Muscle layer of colon (tissue), 2 donors: ENCODE data around the gene IMPA2.

Experiments used
- H3K27ac ChIP-seq: one replicate; pipeline ENCODE4 v1.7.0; 2013; ENCODE audit warnings: low read depth, mild to moderate bottlenecking, low read length, moderate library complexity
- H3K27me3 ChIP-seq, 2 donors: one replicate each; pipeline ENCODE4 v1.7.0; 2013; ENCODE audit warnings: low read length in 2 of 2, mild to moderate bottlenecking in 2 of 2; ENCODE audit not compliant: insufficient read depth in 2 of 2, control insufficient read depth in 1 of 2
- H3K36me3 ChIP-seq: one replicate; pipeline ENCODE4 v1.7.0; 2013; ENCODE audit warnings: mild to moderate bottlenecking, low read length; ENCODE audit not compliant: insufficient read depth
- H3K4me1 ChIP-seq: one replicate; pipeline ENCODE4 v1.7.0; 2013; ENCODE audit warnings: mild to moderate bottlenecking, low read length; ENCODE audit not compliant: insufficient read depth
- H3K4me3 ChIP-seq, 2 donors: one replicate each; pipeline ENCODE4 v1.7.0; 2013; ENCODE audit warnings: low read length in 2 of 2, low read depth in 1 of 2, mild to moderate bottlenecking in 1 of 2, moderate library complexity in 1 of 2
- H3K9ac ChIP-seq: one replicate; pipeline ENCODE4 v1.7.0; 2013; ENCODE audit warnings: low read length
- H3K9me3 ChIP-seq: one replicate; pipeline ENCODE4 v1.7.0; 2013; ENCODE audit warnings: mild to moderate bottlenecking, low read length
- donor health status: abdominal sarcoma.
- donor health status: Adenocarcinoma of cecum.

The IMPA2 gene

DNA sequence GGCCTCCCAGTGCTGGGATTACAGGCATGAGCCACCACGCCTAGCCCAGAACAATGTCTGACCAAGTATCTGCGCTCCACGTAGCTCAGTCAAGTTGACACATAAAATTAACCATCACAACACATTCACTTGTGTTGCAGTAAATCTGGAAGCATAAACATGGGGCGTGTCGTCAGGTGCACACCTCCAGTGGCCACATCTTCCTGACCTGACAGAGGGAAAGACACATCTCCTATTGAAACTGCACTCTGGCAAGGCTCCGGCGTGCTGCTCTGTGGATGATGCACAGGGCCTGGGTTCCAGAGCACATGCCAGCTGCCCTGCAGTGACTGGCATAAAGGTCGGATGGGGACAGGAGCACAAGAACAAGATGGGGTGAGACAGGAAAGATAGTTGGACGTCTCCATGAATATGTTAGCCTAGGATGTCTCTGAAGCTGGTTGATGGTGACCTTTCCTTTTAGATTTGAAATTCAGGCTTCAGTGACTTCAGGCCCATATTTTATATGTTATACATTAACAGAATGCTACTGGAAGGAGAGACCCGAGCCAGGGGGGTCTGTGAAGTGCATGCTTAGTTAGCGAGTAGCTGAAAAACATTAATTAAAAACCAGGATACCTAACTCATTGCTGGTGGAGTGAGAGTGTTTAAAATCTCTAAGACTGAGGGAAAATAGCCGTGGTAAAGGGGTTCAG lies 10.9 kb downstream of the IMPA2 start:
- Histone ChIP-seq H3K4me3 (no peak overlapping the region), H3K36me3 (no peaks in the 10 kb centered on the region), H3K4me1 (peaks cover 14% of the 10 kb centered on the region), H3K9me3 (no peaks in the 10 kb centered on the region), H3K27ac (no peak overlapping the region), H3K27me3 (no peaks in the 10 kb centered on the region), H3K9ac (no peak overlapping the region)

DNA sequence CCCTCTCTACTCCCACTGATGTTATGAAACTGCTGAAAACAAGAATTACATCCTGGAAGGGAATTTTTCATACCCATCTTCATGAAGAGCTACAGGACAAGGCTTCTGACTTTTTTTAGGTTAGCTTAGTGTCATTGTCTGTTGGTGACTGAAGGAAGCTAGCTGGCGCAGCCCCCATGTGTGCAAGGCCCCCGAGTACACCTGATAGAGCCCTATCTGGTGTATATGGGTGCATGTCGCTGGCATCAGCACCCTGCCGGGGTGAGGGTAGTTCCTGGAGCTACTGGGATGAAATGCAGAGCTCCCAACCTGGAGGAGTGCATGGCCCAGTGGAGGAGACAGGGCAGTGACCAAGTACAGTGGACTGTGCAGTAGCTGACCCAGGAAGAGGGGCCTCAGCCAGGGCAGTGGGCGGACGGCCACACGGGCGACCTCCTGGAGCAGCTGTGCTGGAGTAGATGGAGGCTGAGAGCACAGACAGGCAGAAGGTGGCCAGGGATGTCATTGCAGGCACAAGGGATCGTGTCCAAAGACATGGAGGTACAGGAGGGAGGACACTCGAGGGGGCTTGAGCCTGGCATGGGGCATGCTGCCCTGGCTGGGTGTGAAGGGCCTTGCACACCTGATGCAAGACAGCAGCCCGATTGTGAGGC lies 12.1 kb downstream of the IMPA2 start:
- no peak overlapping the region for H3K27ac ChIP-seq
- H3K4me1 ChIP-seq, result peaks cover 18% of the 10 kb centered on the region
- H3K9me3 ChIP-seq, result no peaks in the 10 kb centered on the region
- H3K27me3 ChIP-seq, result no peaks in the 10 kb centered on the region
- no peaks in the 10 kb centered on the region for H3K36me3 ChIP-seq
- H3K9ac ChIP-seq, result no peak overlapping the region
- H3K4me3 ChIP-seq, result no peak overlapping the region

DNA sequence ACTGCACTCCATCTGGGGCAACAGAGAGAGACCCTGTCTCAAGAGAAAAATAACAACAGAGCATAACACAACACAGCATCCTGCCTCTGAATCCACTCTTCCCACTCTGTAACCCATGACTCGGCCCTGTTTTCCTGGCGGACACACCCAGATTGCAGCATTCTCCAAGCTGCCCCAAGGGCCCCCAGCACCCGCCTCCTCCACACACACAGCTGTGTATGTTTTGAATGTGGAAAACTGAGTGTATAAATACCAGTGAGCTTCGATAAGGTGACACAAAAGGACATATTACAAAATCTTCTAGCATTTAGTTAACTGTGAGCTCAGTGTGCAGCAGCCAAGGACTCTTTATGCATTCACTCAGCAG lies 13.0 kb downstream of the IMPA2 start:
- Histone ChIP-seq H3K9me3 (no peaks in the 10 kb centered on the region), H3K27me3 (no peaks in the 10 kb centered on the region), H3K9ac (no peak overlapping the region), H3K27ac (no peak overlapping the region), H3K36me3 (no peaks in the 10 kb centered on the region), H3K4me1 (peaks cover 19% of the 10 kb centered on the region), H3K4me3 (no peak overlapping the region)

DNA sequence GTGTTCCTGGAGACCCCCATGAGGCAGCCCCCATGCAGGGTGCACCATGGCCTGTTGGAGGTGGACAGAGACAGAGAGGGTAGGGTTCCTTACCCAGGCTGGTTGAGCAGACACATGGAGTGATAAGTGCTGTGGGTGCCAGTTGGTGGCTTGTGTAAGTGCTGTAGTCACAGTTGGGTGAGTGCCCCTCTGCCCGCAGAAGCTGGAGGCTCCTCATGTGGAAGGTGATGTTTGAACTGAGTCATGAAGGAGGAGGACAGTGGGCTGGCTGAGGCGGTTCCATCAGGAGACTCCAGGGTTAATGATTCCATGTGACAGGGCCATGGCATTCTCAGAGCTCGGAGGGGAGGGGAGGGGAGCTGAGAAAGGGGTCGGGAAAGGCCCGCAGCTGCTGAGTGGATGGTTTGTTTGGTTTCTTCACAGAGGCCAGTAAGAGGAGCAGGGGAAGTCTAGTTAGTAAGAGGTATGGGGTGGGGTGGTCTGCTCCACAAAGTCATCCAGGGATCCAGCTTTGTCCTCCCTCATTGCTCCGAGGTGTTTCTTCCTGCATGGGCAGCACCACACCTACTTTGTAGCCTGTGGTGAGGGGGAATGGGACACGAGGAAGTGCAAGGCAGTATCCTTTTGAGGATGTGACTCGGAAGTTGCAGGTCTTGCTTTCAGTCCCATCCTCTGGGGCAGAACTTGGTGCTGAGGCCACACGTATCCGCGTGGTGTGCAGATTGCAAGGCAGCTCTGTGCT lies 13.6 kb downstream of the IMPA2 start:
- Histone ChIP-seq H3K27ac (no peak overlapping the region), H3K9me3 (no peaks in the 10 kb centered on the region), H3K27me3 (no peaks in the 10 kb centered on the region), H3K36me3 (no peaks in the 10 kb centered on the region), H3K4me1 (peaks cover 19% of the 10 kb centered on the region), H3K9ac (no peak overlapping the region), H3K4me3 (peak overlapping the region in 1 of 2 donors; percentile 4)

DNA sequence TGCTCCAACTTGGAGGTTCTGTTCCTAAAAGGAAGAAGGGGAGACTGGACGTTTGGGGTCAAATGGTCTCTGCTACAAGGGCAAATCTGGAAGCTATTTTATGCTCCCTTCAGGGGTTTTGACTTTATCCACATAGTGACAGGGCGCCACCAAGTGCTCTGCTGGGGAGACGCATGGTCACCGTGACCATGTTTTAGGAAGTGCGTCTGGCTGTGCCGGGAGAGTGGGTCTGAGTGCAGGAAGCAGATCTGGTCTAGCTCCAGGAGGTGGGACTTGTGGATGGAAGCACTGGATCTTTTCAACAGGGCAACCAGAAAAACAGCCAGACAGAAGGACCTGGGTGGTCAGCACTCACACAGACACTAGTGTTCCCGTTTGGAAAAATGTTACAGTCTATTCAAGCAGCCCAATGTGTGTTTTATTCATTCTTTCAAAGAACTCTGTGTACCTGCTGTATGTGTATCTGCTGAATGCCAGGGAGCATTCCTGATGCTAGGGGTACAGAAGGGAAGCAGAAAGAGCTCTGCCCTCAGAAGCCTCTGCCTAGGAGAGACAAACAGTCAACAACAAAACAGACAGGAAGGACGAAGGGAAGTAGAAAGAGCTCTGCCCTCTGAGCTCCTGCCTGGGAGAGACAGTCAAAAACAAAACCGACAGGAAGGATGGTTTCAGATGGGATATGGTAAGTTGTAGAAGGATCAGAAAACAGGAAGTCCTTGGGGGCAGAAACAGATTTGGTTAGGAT lies 14.3 kb downstream of the IMPA2 start:
- H3K27ac ChIP-seq, result no peak overlapping the region
- no peaks in the 10 kb centered on the region for H3K27me3 ChIP-seq
- H3K4me1 ChIP-seq, result peaks cover 19% of the 10 kb centered on the region
- peak overlapping the region in 1 of 2 donors; percentile 4 for H3K4me3 ChIP-seq
- no peaks in the 10 kb centered on the region for H3K36me3 ChIP-seq
- no peaks in the 10 kb centered on the region for H3K9me3 ChIP-seq
- no peak overlapping the region for H3K9ac ChIP-seq

DNA sequence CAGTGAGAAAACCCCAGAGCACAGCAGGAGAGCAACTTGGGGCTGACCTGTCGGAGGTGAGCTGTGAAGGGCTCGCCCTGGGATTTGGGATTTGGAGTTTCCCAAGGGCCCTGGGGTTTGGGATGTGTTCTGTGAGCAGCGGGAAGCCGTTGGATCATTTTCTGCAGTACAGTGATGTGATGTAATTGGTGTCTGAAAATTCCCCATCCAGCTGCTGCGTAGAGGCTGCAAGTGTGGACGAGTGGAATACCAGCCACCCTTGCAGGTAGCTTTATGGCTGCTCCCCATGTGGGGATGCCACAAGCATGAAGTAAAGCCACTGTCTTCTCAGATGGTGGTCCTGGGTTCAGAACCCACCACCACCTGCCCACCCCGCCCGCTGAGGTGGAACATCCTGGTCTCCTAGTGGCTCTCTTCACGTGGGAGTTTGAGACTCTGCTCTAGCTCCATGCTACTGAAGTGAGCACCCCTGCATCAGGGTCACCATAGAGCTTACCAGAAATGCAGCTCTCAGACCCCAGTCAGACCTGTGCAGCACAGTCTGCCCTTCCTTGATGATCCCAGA lies 15.0 kb downstream of the IMPA2 start:
- H3K27ac ChIP-seq, result no peak overlapping the region
- H3K4me1 ChIP-seq, result peaks cover 19% of the 10 kb centered on the region
- H3K4me3 ChIP-seq, result no peak overlapping the region
- no peaks in the 10 kb centered on the region for H3K9me3 ChIP-seq
- no peak overlapping the region for H3K9ac ChIP-seq
- H3K36me3 ChIP-seq, result no peaks in the 10 kb centered on the region
- no peaks in the 10 kb centered on the region for H3K27me3 ChIP-seq

DNA sequence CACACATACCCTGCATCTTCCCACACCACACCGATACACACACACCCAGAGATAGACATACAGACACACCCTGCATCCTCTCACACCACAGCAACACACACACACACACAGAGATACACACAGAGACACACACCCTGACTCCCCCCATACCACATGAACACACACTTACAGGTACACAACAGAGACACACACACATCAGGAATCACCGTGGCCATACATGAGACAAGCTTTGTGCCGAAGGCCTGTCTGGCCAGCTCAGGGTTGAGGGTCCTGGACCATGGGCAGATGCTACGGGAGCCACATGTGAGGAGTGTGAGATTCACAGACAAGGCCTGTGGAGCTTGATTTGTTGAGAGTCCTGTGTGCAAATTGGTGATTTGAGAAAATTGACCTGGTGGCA lies 15.6 kb downstream of the IMPA2 start:
- H3K4me1 ChIP-seq, result peaks cover 19% of the 10 kb centered on the region
- H3K9ac ChIP-seq, result no peak overlapping the region

DNA sequence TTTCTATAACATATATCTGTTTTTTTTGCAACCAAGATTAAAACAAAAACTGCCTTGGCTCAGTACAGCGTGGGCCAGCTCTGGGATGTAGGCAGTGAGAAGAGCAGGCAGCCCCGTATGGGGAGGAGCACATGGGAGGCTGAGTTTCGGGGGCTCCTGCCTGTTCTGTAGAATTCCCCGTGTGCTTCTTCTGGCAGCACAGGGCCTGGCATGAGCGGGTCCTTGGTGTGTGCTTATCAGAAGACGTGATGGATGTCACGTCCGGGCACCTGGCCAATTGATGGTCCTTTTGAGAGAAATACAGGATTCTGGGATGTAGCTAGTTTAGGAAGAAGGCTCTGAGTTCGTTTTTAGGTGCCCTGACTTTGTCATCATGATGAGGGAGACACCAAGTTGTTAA lies 16.2 kb downstream of the IMPA2 start:
- Histone ChIP-seq H3K4me3 (no peak overlapping the region), H3K4me1 (peaks cover 19% of the 10 kb centered on the region), H3K36me3 (peaks cover 5% of the 10 kb centered on the region), H3K9me3 (no peaks in the 10 kb centered on the region), H3K27me3 (no peaks in the 10 kb centered on the region), H3K9ac (no peak overlapping the region), H3K27ac (no peak overlapping the region)

More for the DNA sequence above, 15.6 kb downstream of the IMPA2 start:
- Histone ChIP-seq H3K27me3 (no peaks in the 10 kb centered on the region), H3K4me3 (no peak overlapping the region), H3K9me3 (no peaks in the 10 kb centered on the region), H3K27ac (no peak overlapping the region), H3K36me3 (peaks cover 5% of the 10 kb centered on the region)

DNA sequence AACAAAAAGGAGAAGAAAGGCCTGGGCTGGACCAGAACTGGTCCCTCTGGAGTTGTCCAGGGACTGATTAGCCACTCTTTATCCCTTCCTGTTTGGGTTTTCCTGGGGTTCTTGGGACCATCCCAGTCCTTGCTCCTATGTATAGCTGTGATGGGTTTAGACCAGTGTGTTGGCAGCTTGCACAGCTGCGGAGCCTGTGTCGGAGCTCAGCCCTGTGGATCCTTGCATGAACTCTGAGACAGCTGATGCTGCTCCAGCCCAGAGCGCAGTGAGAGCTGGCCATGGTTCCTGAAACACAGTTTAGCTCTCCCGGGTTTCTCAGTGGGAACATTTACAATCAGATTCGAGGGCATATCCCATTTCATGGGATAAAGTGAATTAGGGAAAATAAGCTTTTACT lies 16.9 kb downstream of the IMPA2 start:
- Histone ChIP-seq H3K4me1 (peaks cover 19% of the 10 kb centered on the region), H3K4me3 (no peak overlapping the region), H3K9me3 (no peaks in the 10 kb centered on the region), H3K27me3 (no peaks in the 10 kb centered on the region), H3K27ac (no peak overlapping the region), H3K9ac (no peak overlapping the region), H3K36me3 (peaks cover 5% of the 10 kb centered on the region)

DNA sequence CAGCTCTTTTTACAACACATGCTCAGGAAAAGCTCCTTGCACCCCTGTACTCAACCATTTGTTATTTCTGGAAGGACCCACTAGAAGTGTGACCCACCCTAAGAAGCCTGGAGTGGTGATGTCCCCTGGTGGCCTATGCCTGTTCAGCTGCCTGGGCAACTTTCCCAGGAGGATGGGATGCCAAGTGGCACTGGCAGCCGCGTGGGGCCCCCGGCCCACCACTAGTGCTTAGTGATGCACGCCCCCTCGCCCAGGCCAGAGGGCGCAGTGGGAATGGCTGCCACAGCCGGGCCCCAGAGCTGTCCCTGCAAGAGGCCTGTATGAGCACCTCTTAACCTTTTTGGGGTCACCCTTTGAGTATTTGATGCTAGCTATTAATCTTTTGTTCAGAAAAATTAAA lies 18.1 kb downstream of the IMPA2 start:
- H3K9ac ChIP-seq, result no peak overlapping the region
- no peak overlapping the region for H3K4me3 ChIP-seq
- no peaks in the 10 kb centered on the region for H3K27me3 ChIP-seq
- peaks cover 19% of the 10 kb centered on the region for H3K4me1 ChIP-seq
- no peak overlapping the region for H3K27ac ChIP-seq
- no peaks in the 10 kb centered on the region for H3K9me3 ChIP-seq
- peaks cover 5% of the 10 kb centered on the region for H3K36me3 ChIP-seq

DNA sequence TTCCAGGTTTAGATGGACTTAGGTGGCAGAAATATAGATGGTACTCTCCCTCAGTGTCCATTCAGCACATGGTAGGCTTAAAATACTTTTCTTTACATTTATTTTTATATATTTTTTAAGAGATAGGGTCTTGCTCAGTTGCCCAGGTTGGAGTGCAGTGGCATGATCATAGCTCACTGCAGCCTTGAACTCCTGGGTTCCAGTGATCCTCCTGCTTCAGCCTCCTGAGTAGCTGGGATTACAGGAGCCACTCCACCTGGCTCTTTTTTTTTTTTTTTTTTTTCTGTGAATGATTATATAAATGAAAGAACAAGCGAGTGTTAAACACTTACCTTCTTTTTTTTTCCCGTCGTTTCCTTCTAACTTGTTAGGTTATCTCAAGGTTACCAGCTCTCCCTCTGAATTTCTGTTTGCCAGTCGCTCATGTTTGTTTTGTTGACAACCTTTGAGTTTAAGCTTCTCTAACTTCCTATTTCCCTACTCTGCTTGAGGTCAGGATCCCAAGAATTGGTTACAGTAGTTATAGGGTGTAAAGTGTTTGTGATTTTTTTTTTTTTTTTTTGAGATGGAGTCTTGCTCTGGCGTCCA lies 18.9 kb downstream of the IMPA2 start:
- H3K27me3 ChIP-seq, result no peaks in the 10 kb centered on the region
- H3K27ac ChIP-seq, result no peak overlapping the region

More for the DNA sequence above, 18.9 kb downstream of the IMPA2 start:
- Histone ChIP-seq H3K4me1 (peaks cover 17% of the 10 kb centered on the region), H3K9me3 (no peaks in the 10 kb centered on the region), H3K36me3 (peaks cover 5% of the 10 kb centered on the region), H3K4me3 (no peak overlapping the region), H3K9ac (no peak overlapping the region)
